HepG2 (cell line): ENCODE results near the gene ZNF513. TPM values are rescaled to one million over a fixed set of nuclear protein-coding genes. Genes with fewer than 3 reads are reported as not detected.

Experiments used
- GABPB1 ChIP-seq: IDR thresholded peaks from 2 replicates; pipeline ENCODE4 v1.6.1; 2016; ENCODE audit warnings: mild to moderate bottlenecking, missing genetic modification reagents, moderate library complexity, missing compliant biosample characterization
- HOXA7 ChIP-seq: sonication (generic); formaldehyde crosslinking; IDR thresholded peaks from 2 replicates; pipeline ENCODE4 v1.8.1; 2022; ENCODE audit warnings: mild to moderate bottlenecking, missing genetic modification reagents, moderate library complexity
- MATR3 ChIP-seq: sonication (generic); formaldehyde crosslinking; IDR thresholded peaks from 2 replicates; pipeline ENCODE4 v1.4.0; 2020; ENCODE audit warnings: missing genetic modification reagents
- NKX3-1 ChIP-seq: sonication (generic); formaldehyde crosslinking; IDR thresholded peaks from 2 replicates; pipeline ENCODE4 v1.5.0; 2020; ENCODE audit warnings: missing genetic modification reagents
- SSRP1 ChIP-seq: IDR thresholded peaks from 2 replicates; pipeline ENCODE4 v1.6.1; 2016; ENCODE audit warnings: control low read depth
- ZBTB8A ChIP-seq: sonication (generic); formaldehyde crosslinking; IDR thresholded peaks from 2 replicates; pipeline ENCODE4 v1.4.0; 2020; ENCODE audit warnings: mild to moderate bottlenecking, low read depth, missing genetic modification reagents, borderline replicate concordance
- ZFP36L1 ChIP-seq: sonication (generic); formaldehyde crosslinking; IDR thresholded peaks from 2 replicates; pipeline ENCODE4 v1.8.0; 2022; ENCODE audit warnings: mild to moderate bottlenecking, missing genetic modification reagents, moderate library complexity
- ZNF138 ChIP-seq: sonication (generic); formaldehyde crosslinking; IDR thresholded peaks from 2 replicates; pipeline ENCODE4 v1.5.0; 2020; ENCODE audit warnings: mild to moderate bottlenecking, low read depth, missing genetic modification reagents
- ZNF775 ChIP-seq: sonication (generic); formaldehyde crosslinking; IDR thresholded peaks from 2 replicates; pipeline ENCODE4 v1.4.0; 2020; ENCODE audit warnings: missing genetic modification reagents, mild to moderate bottlenecking, moderate library complexity, borderline replicate concordance
- polyA plus RNA-seq, 8 experiments: library from polyadenylated mRNA; depleted of rRNA in 3 of 8; stranded (reverse) in 7 of 8; unstranded in 1 of 8; fragments of >200 nt; fragmentation: Illumina TruSeq in 4 of 8; extraction: Trizol in 4 of 8; gene quantifications; 2 replicates each; pipeline versions ENCODE4 v1.2.1 to v1.2.3, GENCODE V29; 2011 to 2016; ENCODE audit warnings: low read depth in 4 of 8, missing spikeins in 1 of 8, mixed read lengths in 1 of 8; ENCODE audit not compliant: insufficient read depth in 1 of 8
- total RNA-seq, 5 experiments: library from RNA; depleted of rRNA; stranded (reverse); fragments of >200 nt; fragmentation: Illumina TruSeq; extraction: Trizol; gene quantifications; 2 replicates each; pipeline ENCODE4 v1.2.3, GENCODE V29; 2016; ENCODE audit warnings: low read depth in 1 of 5
- TF ChIP-seq, protein P1 (sequence below): sonication (generic); formaldehyde crosslinking; IDR thresholded peaks from 2 replicates; pipeline ENCODE4 v1.5.0; 2020; ENCODE audit warnings: mild to moderate bottlenecking, missing genetic modification reagents, borderline replicate concordance
- TF ChIP-seq, protein P2 (sequence below): sonication (generic); formaldehyde crosslinking; IDR thresholded peaks from 2 replicates; pipeline ENCODE4 v1.4.0; 2020; ENCODE audit warnings: mild to moderate bottlenecking, missing genetic modification reagents
- TF ChIP-seq, protein P3 (sequence below): sonication (generic); formaldehyde crosslinking; IDR thresholded peaks from 2 replicates; pipeline ENCODE4 v1.5.0; 2020; ENCODE audit warnings: mild to moderate bottlenecking, missing genetic modification reagents

The ZNF513 gene
- total and polyA plus RNA-seq, 2 of the 13 experiments (the other 11 are each of a cell fraction or from before 2014, with no cell fraction given) = 4.9 to 6.3 TPM

DNA sequence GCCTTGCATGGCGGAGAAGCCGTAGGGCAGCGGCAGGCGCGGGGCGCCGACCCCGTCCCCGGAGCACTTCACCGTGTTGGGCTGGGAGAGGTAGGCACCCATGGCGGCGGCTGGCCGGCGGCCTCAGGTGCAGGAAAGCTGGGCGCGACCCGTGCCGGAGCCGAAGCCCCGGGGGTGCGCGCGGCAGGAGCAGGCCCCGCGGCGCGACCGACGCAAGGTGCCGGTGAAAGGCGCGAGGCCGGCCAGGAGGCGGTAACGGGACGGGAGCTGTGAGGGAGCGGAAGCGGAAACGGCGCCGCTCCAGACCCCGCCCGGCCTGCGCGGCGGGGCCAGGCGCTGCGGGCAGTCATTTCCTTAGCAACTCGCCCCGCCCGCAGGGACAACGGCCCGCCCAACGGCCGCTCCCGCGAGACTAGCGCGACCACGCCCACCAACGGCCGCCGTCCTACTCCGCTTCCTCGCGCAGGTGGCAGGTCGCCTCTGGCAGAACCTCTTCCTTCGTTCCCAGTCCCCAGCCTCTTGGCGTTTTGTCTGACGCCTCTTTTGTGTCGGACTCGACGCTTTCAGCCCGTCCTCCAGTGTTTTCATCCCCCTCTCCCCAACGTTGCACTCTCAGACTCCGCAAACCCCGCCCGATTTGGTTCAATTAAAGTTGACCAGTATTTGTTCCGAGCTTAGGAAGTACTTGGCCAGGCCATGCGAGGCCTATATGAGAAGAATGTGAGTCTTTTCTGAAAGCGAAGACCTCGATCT, 29.0 kb upstream of the ZNF513 start, which contains the start of gene PPM1G (continued):
- TF ChIP-seq, protein P1, sequence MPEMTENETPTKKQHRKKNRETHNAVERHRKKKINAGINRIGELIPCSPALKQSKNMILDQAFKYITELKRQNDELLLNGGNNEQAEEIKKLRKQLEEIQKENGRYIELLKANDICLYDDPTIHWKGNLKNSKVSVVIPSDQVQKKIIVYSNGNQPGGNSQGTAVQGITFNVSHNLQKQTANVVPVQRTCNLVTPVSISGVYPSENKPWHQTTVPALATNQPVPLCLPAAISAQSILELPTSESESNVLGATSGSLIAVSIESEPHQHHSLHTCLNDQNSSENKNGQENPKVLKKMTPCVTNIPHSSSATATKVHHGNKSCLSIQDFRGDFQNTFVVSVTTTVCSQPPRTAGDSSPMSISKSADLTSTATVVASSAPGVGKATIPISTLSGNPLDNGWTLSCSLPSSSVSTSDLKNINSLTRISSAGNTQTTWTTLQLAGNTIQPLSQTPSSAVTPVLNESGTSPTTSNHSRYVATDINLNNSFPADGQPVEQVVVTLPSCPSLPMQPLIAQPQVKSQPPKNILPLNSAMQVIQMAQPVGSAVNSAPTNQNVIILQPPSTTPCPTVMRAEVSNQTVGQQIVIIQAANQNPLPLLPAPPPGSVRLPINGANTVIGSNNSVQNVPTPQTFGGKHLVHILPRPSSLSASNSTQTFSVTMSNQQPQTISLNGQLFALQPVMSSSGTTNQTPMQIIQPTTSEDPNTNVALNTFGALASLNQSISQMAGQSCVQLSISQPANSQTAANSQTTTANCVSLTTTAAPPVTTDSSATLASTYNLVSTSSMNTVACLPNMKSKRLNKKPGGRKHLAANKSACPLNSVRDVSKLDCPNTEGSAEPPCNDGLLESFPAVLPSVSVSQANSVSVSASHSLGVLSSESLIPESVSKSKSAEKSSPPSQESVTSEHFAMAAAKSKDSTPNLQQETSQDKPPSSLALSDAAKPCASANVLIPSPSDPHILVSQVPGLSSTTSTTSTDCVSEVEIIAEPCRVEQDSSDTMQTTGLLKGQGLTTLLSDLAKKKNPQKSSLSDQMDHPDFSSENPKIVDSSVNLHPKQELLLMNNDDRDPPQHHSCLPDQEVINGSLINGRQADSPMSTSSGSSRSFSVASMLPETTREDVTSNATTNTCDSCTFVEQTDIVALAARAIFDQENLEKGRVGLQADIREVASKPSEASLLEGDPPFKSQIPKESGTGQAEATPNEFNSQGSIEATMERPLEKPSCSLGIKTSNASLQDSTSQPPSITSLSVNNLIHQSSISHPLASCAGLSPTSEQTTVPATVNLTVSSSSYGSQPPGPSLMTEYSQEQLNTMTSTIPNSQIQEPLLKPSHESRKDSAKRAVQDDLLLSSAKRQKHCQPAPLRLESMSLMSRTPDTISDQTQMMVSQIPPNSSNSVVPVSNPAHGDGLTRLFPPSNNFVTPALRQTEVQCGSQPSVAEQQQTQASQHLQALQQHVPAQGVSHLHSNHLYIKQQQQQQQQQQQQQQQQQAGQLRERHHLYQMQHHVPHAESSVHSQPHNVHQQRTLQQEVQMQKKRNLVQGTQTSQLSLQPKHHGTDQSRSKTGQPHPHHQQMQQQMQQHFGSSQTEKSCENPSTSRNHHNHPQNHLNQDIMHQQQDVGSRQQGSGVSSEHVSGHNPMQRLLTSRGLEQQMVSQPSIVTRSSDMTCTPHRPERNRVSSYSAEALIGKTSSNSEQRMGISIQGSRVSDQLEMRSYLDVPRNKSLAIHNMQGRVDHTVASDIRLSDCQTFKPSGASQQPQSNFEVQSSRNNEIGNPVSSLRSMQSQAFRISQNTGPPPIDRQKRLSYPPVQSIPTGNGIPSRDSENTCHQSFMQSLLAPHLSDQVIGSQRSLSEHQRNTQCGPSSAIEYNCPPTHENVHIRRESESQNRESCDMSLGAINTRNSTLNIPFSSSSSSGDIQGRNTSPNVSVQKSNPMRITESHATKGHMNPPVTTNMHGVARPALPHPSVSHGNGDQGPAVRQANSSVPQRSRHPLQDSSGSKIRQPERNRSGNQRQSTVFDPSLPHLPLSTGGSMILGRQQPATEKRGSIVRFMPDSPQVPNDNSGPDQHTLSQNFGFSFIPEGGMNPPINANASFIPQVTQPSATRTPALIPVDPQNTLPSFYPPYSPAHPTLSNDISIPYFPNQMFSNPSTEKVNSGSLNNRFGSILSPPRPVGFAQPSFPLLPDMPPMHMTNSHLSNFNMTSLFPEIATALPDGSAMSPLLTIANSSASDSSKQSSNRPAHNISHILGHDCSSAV (CRISPR knock-in tag) = no peak
- TF ChIP-seq ZFP36L1 (CRISPR knock-in tag) (peak; percentile 32; the same call in 1 of the 2 replicates), NKX3-1 (CRISPR knock-in tag) (peak; percentile 90; the same call in 1 of the 2 replicates), MATR3 (CRISPR knock-in tag) (no peak), HOXA7 (CRISPR knock-in tag) (no peak), ZNF775 (CRISPR knock-in tag) (no peak; the same call in 1 of the 2 replicates), GABPB1 (CRISPR knock-in tag) (peak; percentile 95), ZBTB8A (CRISPR knock-in tag) (no peak), SSRP1 (CRISPR knock-in tag) (no peak), ZNF138 (CRISPR knock-in tag) (no peak)
- TF ChIP-seq, protein P2, sequence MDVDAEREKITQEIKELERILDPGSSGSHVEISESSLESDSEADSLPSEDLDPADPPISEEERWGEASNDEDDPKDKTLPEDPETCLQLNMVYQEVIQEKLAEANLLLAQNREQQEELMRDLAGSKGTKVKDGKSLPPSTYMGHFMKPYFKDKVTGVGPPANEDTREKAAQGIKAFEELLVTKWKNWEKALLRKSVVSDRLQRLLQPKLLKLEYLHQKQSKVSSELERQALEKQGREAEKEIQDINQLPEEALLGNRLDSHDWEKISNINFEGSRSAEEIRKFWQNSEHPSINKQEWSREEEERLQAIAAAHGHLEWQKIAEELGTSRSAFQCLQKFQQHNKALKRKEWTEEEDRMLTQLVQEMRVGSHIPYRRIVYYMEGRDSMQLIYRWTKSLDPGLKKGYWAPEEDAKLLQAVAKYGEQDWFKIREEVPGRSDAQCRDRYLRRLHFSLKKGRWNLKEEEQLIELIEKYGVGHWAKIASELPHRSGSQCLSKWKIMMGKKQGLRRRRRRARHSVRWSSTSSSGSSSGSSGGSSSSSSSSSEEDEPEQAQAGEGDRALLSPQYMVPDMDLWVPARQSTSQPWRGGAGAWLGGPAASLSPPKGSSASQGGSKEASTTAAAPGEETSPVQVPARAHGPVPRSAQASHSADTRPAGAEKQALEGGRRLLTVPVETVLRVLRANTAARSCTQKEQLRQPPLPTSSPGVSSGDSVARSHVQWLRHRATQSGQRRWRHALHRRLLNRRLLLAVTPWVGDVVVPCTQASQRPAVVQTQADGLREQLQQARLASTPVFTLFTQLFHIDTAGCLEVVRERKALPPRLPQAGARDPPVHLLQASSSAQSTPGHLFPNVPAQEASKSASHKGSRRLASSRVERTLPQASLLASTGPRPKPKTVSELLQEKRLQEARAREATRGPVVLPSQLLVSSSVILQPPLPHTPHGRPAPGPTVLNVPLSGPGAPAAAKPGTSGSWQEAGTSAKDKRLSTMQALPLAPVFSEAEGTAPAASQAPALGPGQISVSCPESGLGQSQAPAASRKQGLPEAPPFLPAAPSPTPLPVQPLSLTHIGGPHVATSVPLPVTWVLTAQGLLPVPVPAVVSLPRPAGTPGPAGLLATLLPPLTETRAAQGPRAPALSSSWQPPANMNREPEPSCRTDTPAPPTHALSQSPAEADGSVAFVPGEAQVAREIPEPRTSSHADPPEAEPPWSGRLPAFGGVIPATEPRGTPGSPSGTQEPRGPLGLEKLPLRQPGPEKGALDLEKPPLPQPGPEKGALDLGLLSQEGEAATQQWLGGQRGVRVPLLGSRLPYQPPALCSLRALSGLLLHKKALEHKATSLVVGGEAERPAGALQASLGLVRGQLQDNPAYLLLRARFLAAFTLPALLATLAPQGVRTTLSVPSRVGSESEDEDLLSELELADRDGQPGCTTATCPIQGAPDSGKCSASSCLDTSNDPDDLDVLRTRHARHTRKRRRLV (CRISPR knock-in tag) = peak; percentile 81; the same call in 1 of the 2 replicates
- TF ChIP-seq, protein P3, sequence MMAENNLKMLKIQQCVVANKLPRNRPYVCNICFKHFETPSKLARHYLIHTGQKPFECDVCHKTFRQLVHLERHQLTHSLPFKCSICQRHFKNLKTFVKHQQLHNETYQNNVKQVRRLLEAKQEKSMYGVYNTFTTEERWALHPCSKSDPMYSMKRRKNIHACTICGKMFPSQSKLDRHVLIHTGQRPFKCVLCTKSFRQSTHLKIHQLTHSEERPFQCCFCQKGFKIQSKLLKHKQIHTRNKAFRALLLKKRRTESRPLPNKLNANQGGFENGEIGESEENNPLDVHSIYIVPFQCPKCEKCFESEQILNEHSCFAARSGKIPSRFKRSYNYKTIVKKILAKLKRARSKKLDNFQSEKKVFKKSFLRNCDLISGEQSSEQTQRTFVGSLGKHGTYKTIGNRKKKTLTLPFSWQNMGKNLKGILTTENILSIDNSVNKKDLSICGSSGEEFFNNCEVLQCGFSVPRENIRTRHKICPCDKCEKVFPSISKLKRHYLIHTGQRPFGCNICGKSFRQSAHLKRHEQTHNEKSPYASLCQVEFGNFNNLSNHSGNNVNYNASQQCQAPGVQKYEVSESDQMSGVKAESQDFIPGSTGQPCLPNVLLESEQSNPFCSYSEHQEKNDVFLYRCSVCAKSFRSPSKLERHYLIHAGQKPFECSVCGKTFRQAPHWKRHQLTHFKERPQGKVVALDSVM (CRISPR knock-in tag) = peak; percentile 77
